ENCODE results near the gene PDE6H.

PDE6H gene

DNA sequence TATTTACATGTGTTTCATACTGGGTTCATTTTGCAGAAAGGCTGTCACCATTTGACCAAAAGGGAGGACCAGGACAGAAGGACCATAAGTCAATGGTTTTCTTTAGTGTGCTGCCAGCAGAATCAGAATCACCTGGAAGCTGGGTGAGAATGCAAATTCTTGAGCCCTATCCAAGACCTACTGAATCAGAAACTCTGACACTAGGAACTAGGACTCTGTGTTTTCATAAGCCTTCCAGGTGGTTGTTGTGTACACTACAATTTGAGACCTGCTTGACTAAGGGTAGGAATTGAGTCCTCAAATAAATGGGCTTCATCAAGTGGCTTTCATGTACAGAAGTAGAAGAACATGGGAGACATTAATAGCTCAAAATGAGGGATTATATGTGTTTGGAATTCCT, 32.2 kb downstream of the PDE6H start:
- DNase-seq: no peak

DNA sequence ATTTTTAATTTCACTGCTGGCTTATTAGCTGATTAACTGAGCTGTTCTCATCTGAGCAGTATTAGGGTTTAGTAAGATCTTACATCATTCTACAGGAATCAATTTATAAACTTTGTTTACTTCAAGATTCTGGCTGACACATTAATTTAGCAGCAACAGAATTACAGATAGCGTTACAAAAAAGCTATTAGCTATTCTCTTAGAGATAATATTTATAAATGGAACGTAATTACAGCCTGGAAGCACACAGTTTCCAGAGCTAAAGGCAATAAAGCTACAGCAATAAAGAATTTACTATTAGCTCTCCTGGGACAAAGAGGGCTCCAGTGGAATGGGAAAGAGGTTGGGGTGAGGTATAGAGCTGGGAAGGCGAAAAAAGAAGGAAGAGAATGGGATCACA, 34.7 kb downstream of the PDE6H start:
- DNase-seq: no peak

GRCh38 chr12:15011162-15011561, 38.3 kb downstream of the PDE6H start:
- DNase-seq: no peak

- no peak for DNase-seq
These were observed 40.9 kb downstream of the PDE6H start for GRCh38 chr12:15013634-15014179.

- no peak for DNase-seq
These were observed 41.9 kb downstream of the PDE6H start for GRCh38 chr12:15014708-15015107.

DNA sequence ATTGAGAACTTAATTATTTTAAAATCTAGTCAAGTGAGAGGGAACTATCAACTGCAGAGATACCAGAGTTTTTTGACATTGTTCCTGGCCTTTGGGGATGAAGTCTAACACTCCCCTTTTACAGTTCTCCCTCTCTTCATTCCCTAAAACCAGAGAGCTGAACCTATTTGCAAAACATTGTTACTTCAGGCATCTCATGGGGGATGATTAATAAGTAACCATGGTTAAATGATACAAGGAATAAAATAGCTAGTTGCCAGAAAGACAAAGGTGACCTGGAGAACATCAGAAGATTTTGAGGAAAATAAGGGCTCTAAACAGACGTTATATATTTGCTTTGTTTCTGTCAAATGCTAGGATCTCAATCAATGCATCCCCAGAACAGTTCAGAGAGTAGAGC, 42.3 kb downstream of the PDE6H start:
- DNase-seq: no peak

DNA sequence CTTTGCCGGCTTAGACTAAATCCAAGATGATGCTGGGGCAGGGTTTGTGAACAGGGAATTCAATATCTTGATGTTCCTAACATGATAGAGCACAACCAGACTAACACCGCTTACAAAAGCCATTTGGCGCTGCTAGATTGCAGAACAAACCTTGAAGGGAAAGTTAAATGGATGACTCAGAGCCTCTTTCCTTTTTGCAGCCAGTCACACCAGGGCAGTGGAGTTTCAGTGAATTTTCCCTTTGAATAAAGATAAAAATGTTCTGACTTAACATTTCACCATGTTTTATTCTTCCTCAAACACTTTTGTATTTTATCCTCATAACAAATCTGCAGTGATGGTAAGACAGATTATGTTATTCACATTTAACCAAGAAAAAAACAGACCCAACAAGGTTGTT, 47.3 kb downstream of the PDE6H start:
- no peak for DNase-seq

All from CD4-positive, alpha-beta T cell treated with Interleukin-4 for 1 hour (primary cell).